GM23248 (cell line): ENCODE measurements around the gene TSSC4.

Experiments used
- EZH2 ChIP-seq: fragments of 200-600 bp; sonication (generic); IDR thresholded peaks from 2 replicates; pipeline ENCODE4 v1.6.1; 2018; ENCODE audit warnings: antibody characterized with exemption, mild to moderate bottlenecking; ENCODE audit not compliant: insufficient read depth, poor library complexity, severe bottlenecking
- EZH2phosphoT487 ChIP-seq: fragments of 200-600 bp; sonication (generic); IDR thresholded peaks from 2 replicates; pipeline ENCODE4 v1.6.1; 2018; ENCODE audit warnings: antibody characterized with exemption, moderate library complexity, mild to moderate bottlenecking, low read depth; ENCODE audit not compliant: insufficient read depth

DNA sequence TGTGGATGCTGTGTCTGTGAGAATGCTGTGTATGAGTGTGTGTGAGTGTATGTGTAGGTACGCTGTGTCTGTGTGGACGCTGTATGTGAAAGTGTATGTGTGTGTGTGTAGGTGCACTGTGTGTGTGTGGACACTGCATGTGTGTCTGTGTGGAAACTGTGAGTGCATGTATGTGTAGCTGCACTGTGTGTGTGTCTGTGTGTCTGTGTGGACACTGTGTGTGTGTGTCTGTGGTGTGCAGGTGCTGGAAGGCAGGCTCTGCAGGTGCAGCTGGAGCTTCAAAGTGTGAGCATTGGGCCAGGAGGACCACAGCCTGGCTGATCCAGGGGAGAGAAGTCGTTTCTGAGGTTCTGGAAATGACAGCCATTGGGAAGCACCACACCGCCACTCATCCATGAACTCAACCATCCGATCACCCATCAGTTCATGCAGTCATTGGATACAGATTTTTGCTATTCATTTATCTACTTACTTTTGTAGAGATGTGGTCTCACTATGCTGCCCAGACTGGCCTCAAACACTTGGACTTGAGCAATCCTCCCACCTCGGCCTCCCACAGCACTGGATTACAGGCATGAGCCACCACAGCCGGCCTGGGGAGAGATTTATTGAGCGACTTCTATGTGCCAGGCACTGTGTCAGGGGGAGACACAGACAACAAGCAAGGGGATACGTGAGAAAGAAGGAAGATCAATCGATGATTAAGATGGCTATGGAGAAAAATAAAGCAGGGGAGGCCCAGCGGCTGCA lies 34.1 kb downstream of the TSSC4 start:
- TF ChIP-seq EZH2phosphoT487 (no peak), EZH2 (no peak)
